ENCODE data around the gene CFAP54. TPM values are rescaled to one million over a fixed set of nuclear protein-coding genes. Genes with fewer than 3 reads are reported as not detected.

Gene CFAP54
- polyA plus RNA-seq, 3 donors: not detected

DNA sequence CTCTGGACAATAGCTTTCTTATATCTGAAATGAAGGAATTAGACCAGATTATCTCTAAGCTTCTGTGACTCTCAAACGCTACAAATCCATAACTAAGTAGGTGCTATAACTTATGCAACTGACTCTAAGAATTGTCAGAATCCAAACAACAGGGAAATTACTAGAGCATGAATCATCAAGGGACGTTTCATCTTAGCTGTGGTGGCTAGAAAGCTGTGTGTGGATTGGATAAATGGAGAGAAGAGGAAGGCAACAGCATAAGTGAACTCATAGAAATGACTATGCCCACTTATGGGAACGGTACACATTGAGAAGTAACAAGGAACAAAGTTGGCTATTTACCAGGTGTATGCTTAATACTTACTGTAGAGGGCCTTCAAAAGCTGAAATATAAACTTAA is 321.7 kb downstream of the CFAP54 start:
- no peak overlapping the region for H3K4me3 Mint-ChIP-seq
- H3K27ac ChIP-seq (ENCODE audit: low read depth in 1 of 2, low read length in 2 of 2): no peak overlapping the region
- no peaks in the 10 kb centered on the region for H3K9me3 ChIP-seq (replicated peaks in 1 of 2; ENCODE audit: control insufficient read depth in 1 of 2, insufficient read depth in 1 of 2, low read length in 2 of 2)
- no peak overlapping the region for H3K4me3 ChIP-seq (replicated peaks in 1 of 3; ENCODE audit: low read depth in 2 of 3, low read length in 3 of 3)
- no peaks in the 10 kb centered on the region for H3K4me1 ChIP-seq (ENCODE audit: control insufficient read depth in 1 of 2, insufficient read depth in 2 of 2, low read length in 2 of 2)
- no peaks in the 10 kb centered on the region for H3K4me1 Mint-ChIP-seq
- H3K9ac ChIP-seq (ENCODE audit: insufficient read depth, low read length, poor library complexity, severe bottlenecking): no peak overlapping the region
- H3K27me3 ChIP-seq (ENCODE audit: control insufficient read depth in 2 of 2, insufficient read depth in 2 of 2, low read length in 2 of 2): no peaks in the 10 kb centered on the region
- 40% methylated on average over 1 of the region's 3 CpGs for WGBS (ENCODE audit: insufficient coverage)
- H4K20me1 ChIP-seq (ENCODE audit: insufficient read depth, low read length): no peaks in the 10 kb centered on the region
- no peak overlapping the region for H3K27ac Mint-ChIP-seq
- H3K36me3 Mint-ChIP-seq: no peaks in the 10 kb centered on the region
- no peaks in the 10 kb centered on the region for H3K36me3 ChIP-seq (replicated peaks in 1 of 2; ENCODE audit: control insufficient read depth in 1 of 2, insufficient read depth in 2 of 2, low read length in 2 of 2)
- intact Hi-C loops (cut with micrococcal nuclease): no loop called here
- no peaks in the 10 kb centered on the region for H3K27me3 Mint-ChIP-seq (ENCODE audit: low read depth in 3 of 3)
- no peak for DNase-seq
- TF ChIP-seq CTCF (IDR thresholded peaks at IDR 0.05): no peak
- H3K9me3 Mint-ChIP-seq: peaks cover 0 to 4% (median 1%) of the 10 kb centered on the region in 7 donors
- no peak overlapping the region for H2AFZ ChIP-seq (ENCODE audit: insufficient read depth, low read depth, low read length, poor library complexity, severe bottlenecking)
- H3K4me2 ChIP-seq (replicated peaks; ENCODE audit: extremely low read depth, low read length, poor library complexity, severe bottlenecking): no peak overlapping the region
- no peaks in the 10 kb centered on the region for H3K79me2 ChIP-seq (ENCODE audit: insufficient read depth, low read length)

DNA sequence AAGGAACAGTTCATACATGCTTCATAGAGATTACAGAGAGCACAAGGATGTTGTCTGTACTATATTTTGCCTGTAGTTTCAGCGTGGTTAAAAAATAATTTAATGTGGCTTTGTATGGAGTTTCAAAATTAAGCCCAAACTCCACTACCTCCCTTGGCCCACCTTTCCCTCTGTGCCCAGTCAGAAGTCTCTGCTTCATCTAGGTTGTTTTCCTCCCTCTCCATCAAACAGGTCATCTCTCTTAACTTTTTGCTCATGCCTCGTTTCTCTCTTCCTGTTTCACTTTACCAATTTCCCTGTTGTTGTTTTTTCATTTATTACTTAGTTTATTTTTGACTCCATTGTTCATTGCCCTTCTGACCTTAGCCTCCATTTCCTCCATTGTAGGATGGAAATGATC is 322.8 kb downstream of the CFAP54 start:
- Histone ChIP-seq H3K4me1 (ENCODE audit: control insufficient read depth in 1 of 2, insufficient read depth in 2 of 2, low read length in 2 of 2) (no peaks in the 10 kb centered on the region), H3K27me3 (ENCODE audit: control insufficient read depth in 2 of 2, insufficient read depth in 2 of 2, low read length in 2 of 2) (no peaks in the 10 kb centered on the region), H2AFZ (ENCODE audit: insufficient read depth, low read depth, low read length, poor library complexity, severe bottlenecking) (no peak overlapping the region), H3K36me3 (replicated peaks in 1 of 2; ENCODE audit: control insufficient read depth in 1 of 2, insufficient read depth in 2 of 2, low read length in 2 of 2) (no peaks in the 10 kb centered on the region), H3K27ac (ENCODE audit: low read depth in 1 of 2, low read length in 2 of 2) (no peak overlapping the region), H3K4me3 (replicated peaks in 1 of 3; ENCODE audit: low read depth in 2 of 3, low read length in 3 of 3) (no peak overlapping the region), H3K79me2 (ENCODE audit: insufficient read depth, low read length) (no peaks in the 10 kb centered on the region), H3K4me2 (replicated peaks; ENCODE audit: extremely low read depth, low read length, poor library complexity, severe bottlenecking) (no peak overlapping the region), H3K9ac (ENCODE audit: insufficient read depth, low read length, poor library complexity, severe bottlenecking) (no peak overlapping the region), H4K20me1 (ENCODE audit: insufficient read depth, low read length) (no peaks in the 10 kb centered on the region), H3K9me3 (replicated peaks in 1 of 2; ENCODE audit: control insufficient read depth in 1 of 2, insufficient read depth in 1 of 2, low read length in 2 of 2) (no peaks in the 10 kb centered on the region)
- no peaks in the 10 kb centered on the region for H3K36me3 Mint-ChIP-seq
- H3K27me3 Mint-ChIP-seq (ENCODE audit: low read depth in 3 of 3): no peaks in the 10 kb centered on the region
- peaks cover 0 to 5% (median 1%) of the 10 kb centered on the region in 7 donors for H3K9me3 Mint-ChIP-seq
- TF ChIP-seq CTCF (IDR thresholded peaks at IDR 0.05): no peak
- WGBS (ENCODE audit: insufficient coverage): no CpG with 5 or more reads among the region's 2 CpGs
- no peak overlapping the region for H3K27ac Mint-ChIP-seq
- H3K4me3 Mint-ChIP-seq: no peak overlapping the region
- no peaks in the 10 kb centered on the region for H3K4me1 Mint-ChIP-seq
- intact Hi-C loops (cut with micrococcal nuclease): no loop called here
- DNase-seq: no peak

All from CD14-positive monocyte (primary cell).